Uterus (tissue), 4 donors: Measurements from ENCODE around the gene GLRB. TPM values are rescaled to one million over a fixed set of nuclear protein-coding genes. Genes with fewer than 3 reads are reported as not detected.
"Not testable (repeated sequence)": the region's sequence is repeated elsewhere in the genome, so short reads cannot be mapped to it uniquely, and the experiment has no call there.

Source experiments
- DNase-seq, 2 donors: peaks; one replicate each; pipeline ENCODE4 v3.0.0-alpha.2; 2019 to 2020
- H3K27ac ChIP-seq, 2 donors: fragments of 200-600 bp; sonication (generic); 1 replicate in 1 of 2; 2 replicates in 1 of 2; pipeline ENCODE4 v1.5.1; 2016 to 2018
- H3K27me3 ChIP-seq, 2 donors: fragments of 200-600 bp; sonication (generic); one replicate each; pipeline ENCODE4 v1.5.1; 2018 to 2019; ENCODE audit warnings: control low read depth in 1 of 2
- H3K36me3 ChIP-seq, 2 donors: fragments of 200-600 bp; sonication (generic); one replicate each; pipeline ENCODE4 v1.5.1; 2019; ENCODE audit warnings: control low read depth in 1 of 2
- H3K4me1 ChIP-seq, 2 donors: fragments of 200-600 bp; sonication (generic); one replicate each; pipeline ENCODE4 v1.5.1; 2018 to 2019; ENCODE audit warnings: control low read depth in 1 of 2
- H3K4me3 ChIP-seq, 2 donors: fragments of 200-600 bp; sonication (generic); 1 replicate in 1 of 2; 2 replicates in 1 of 2; pipeline ENCODE4 v1.5.1; 2018 to 2019; ENCODE audit warnings: mild to moderate bottlenecking in 1 of 2
- H3K9me3 ChIP-seq, 2 donors: fragments of 200-600 bp; sonication (generic); one replicate each; pipeline ENCODE4 v1.5.1; 2019; ENCODE audit warnings: control low read depth in 1 of 2
- POLR2A ChIP-seq, 2 donors: fragments of 450-650 bp; IDR thresholded peaks; one replicate each; pipeline ENCODE4 v1.6.1; 2016; ENCODE audit warnings: antibody characterized with exemption in 2 of 2, mild to moderate bottlenecking in 1 of 2, moderate library complexity in 1 of 2
- intact Hi-C: fragments of 100-400 bp; cut with DNase I; formaldehyde crosslinking; loops from one replicate; pipeline ENCODE4 v1.15.1; 2023; ENCODE audit warnings: low total_unique reads
- total RNA-seq, 4 donors: library from RNA; depleted of rRNA in 3 of 4; stranded (reverse); fragments of >200 nt in 3 of 4; gene quantifications; one replicate each; pipeline versions ENCODE4 v1.1.0 to v1.2.4, GENCODE V29; 2014 to 2023
- TF ChIP-seq, protein P1 (sequence below), 4 experiments: fragments of 200-600 bp in 2 of 4; fragments of 450-650 bp in 2 of 4; sonication (generic) in 2 of 4; IDR thresholded peaks; one replicate each; pipeline ENCODE4 v1.5.1; 2016 to 2019; ENCODE audit warnings: antibody characterized with exemption in 4 of 4, mild to moderate bottlenecking in 2 of 4, moderate library complexity in 1 of 4
- donor health status: DM: yes; HTN: yes; CAD: no.

The GLRB gene
- total RNA-seq, 4 donors from 2014 or later = 1.0 to 20.6 (median 4.6) TPM

DNA sequence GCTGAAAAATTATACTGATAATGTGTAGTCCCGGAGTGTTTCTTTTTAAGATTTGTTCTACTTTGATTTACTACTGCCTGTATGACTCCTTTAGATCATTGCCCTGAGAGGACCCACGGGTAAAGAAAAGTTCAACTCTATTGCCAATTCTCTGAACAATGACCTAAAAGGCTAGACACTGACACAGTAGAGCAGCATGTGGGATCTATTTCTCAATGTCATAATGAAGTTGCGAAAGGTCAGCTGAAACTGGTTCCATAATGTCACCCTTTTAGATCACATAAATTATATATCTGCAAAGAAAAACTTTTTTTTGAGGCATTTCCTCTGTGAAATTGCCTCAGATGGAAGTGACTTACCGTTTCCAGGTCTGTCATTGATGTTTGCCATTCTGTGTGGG, 67.4 kb downstream of the GLRB start:
- no peaks in the 10 kb centered on the region for H3K9me3 ChIP-seq
- no peak overlapping the region for H3K4me3 ChIP-seq
- TF ChIP-seq POLR2A (IDR thresholded peaks at IDR 0.05) = no peak
- TF ChIP-seq, protein P1, sequence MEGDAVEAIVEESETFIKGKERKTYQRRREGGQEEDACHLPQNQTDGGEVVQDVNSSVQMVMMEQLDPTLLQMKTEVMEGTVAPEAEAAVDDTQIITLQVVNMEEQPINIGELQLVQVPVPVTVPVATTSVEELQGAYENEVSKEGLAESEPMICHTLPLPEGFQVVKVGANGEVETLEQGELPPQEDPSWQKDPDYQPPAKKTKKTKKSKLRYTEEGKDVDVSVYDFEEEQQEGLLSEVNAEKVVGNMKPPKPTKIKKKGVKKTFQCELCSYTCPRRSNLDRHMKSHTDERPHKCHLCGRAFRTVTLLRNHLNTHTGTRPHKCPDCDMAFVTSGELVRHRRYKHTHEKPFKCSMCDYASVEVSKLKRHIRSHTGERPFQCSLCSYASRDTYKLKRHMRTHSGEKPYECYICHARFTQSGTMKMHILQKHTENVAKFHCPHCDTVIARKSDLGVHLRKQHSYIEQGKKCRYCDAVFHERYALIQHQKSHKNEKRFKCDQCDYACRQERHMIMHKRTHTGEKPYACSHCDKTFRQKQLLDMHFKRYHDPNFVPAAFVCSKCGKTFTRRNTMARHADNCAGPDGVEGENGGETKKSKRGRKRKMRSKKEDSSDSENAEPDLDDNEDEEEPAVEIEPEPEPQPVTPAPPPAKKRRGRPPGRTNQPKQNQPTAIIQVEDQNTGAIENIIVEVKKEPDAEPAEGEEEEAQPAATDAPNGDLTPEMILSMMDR (IDR thresholded peaks at IDR 0.05) = no peak
- no peaks in the 10 kb centered on the region for H3K4me1 ChIP-seq
- no peak overlapping the region for H3K27ac ChIP-seq
- H3K27me3 ChIP-seq = peaks cover 0 to 2% of the 10 kb centered on the region in 2 donors
- DNase-seq = no peak
- intact Hi-C loops = no loop called here
- no peaks in the 10 kb centered on the region for H3K36me3 ChIP-seq

DNA sequence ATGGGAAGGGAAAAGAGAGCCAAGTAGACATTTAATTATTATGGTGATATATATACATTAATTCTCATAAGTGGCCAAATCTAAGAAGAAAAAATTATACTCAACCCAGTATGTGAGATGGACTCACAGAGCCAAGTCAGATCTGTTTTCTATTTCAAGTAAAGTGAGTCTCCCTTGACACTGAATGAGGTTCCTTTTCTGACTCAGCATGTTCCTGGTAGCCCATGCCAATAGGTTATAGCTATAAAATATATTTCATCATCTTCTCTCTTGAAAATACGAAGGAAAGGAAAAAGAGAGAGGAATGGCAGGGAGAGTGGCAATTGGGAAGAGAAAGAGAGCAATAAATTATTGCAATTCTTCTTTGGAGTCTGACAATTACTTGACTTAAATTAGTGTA, 75.8 kb downstream of the GLRB start:
- H3K9me3 ChIP-seq = no peaks in the 10 kb centered on the region
- no peak overlapping the region for H3K27ac ChIP-seq
- H3K36me3 ChIP-seq = no peaks in the 10 kb centered on the region
- no peaks in the 10 kb centered on the region for H3K4me1 ChIP-seq
- intact Hi-C loops = no loop called here
- H3K4me3 ChIP-seq = no peak overlapping the region
- no peak for DNase-seq
- no peak for TF ChIP-seq POLR2A (IDR thresholded peaks at IDR 0.05)
- TF ChIP-seq, protein P1 (IDR thresholded peaks at IDR 0.05) = no peak
- no peaks in the 10 kb centered on the region for H3K27me3 ChIP-seq

DNA sequence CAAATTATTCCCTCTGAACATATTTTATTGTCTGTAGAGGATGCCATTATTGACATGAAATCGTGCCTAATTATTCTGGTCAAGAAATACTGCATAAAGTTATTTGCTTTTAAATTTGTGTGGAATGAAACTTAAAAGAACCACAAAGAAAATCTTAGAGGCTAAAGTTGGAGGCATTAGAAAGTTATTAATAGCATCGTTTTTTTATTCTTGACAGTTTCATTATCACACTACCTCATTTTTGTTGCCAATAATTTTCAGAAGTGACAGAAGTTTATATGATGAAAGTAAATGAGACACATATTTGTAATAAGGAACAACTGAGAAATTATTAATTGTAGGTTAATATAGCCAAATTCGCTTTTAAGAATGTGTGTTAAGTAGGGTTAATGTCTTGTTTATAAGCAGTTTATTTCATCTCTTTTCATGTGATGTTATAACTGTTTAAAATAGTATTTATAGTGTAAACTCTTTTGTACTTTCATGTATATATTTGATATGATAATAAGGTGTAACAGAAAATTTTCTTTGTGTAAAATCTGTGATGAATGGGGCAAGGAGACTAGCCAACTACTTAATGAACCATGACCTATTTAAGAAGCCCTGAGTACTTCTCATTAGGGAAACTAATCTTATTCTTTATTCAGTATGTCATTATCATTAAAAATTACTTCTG, 90.1 kb downstream of the GLRB start:
- H3K36me3 ChIP-seq = no peaks in the 10 kb centered on the region
- intact Hi-C loops = no loop called here
- no peaks in the 10 kb centered on the region for H3K4me1 ChIP-seq

DNA sequence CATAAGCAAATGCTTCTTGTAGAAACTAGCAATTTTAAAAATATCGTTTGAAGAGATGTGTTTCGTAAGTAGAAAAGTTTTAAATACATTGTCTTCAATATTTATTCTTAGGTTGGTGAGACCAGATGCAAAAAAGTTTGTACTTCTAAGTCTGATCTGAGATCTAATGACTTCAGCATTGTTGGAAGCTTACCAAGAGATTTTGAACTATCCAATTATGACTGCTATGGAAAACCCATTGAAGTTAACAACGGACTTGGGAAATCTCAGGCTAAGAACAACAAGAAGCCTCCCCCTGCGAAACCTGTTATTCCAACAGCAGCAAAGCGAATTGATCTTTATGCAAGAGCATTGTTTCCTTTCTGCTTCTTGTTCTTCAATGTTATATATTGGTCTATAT, 94.4 kb downstream of the GLRB start:
- Histone ChIP-seq H3K27me3 (no peaks in the 10 kb centered on the region), H3K27ac (no peak overlapping the region), H3K4me3 (no peak overlapping the region), H3K4me1 (no peaks in the 10 kb centered on the region), H3K9me3 (no peaks in the 10 kb centered on the region), H3K36me3 (no peaks in the 10 kb centered on the region)
- TF ChIP-seq, protein P1 (IDR thresholded peaks at IDR 0.05) = no peak
- TF ChIP-seq POLR2A (IDR thresholded peaks at IDR 0.05) = no peak
- intact Hi-C loops = no loop called here
- no peak for DNase-seq

More for the DNA sequence above, 90.1 kb downstream of the GLRB start:
- TF ChIP-seq, protein P1 (IDR thresholded peaks at IDR 0.05) = no peak
- TF ChIP-seq POLR2A (IDR thresholded peaks at IDR 0.05) = no peak
- Histone ChIP-seq H3K9me3 (no peaks in the 10 kb centered on the region), H3K4me3 (no peak overlapping the region), H3K27me3 (no peaks in the 10 kb centered on the region), H3K27ac (no peak overlapping the region)
- DNase-seq = no peak

DNA sequence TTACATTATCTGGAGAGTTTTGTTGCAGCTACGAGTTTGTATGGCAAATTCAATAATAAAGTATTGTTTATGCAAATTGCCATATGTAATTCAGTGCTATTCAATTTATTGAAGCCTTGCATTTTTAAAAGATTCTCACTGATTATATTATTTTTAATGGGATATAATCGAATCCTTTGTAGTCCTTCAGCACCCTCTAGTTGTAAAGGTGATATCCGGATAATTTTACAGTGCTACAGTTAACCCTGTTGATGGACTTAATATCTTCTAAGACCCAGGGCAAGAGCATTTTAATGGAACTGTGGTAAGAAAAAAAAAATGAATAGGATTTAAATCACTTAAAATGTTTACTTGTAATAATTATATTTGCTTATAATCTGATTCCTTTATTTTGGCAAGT, 96.1 kb downstream of the GLRB start:
- intact Hi-C loops = no loop called here
- H3K36me3 ChIP-seq = no peaks in the 10 kb centered on the region
- no peaks in the 10 kb centered on the region for H3K27me3 ChIP-seq
- no peaks in the 10 kb centered on the region for H3K9me3 ChIP-seq
- H3K27ac ChIP-seq = no peak overlapping the region
- no peak overlapping the region for H3K4me3 ChIP-seq
- DNase-seq = no peak
- no peaks in the 10 kb centered on the region for H3K4me1 ChIP-seq
- TF ChIP-seq POLR2A (IDR thresholded peaks at IDR 0.05) = no peak
- TF ChIP-seq, protein P1 (IDR thresholded peaks at IDR 0.05) = peak in 1 of 4 experiments; percentile 5

DNA sequence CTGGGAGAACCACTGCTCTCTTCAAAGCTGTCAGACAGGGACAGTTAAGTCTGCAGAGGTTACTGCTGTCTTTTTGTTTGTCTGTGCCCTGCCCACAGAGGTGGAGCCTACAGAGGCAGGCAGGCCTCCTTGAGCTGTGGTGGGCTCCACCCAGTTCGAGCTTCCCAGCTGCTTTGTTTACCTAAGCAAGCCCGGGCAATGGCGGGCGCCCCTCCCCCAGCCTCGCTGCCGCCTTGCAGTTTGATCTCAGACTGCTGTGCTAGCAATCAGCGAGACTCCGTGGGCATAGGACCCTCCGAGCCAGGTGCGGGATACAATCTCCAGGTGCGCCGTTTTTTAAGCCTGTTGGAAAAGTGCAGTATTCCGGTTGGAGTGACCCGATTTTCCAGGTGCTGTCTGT, 104.3 kb downstream of the GLRB start:
- H3K27ac ChIP-seq, H3K4me1 ChIP-seq, H3K4me3 ChIP-seq, H3K36me3 ChIP-seq, H3K27me3 ChIP-seq, intact Hi-C loops, DNase-seq, H3K9me3 ChIP-seq: not testable (repeated sequence)
